Measurements from ENCODE around the gene FAR2. TPM values are rescaled to one million over a fixed set of nuclear protein-coding genes. Genes with fewer than 3 reads are reported as not detected.

Gene FAR2
- total and polyA plus RNA-seq, 2 experiments from 2014 or later, result 18.7 to 22.6 TPM

- Mint-ChIP-seq H3K27ac (no peak overlapping the region), H3K27me3 (ENCODE audit: insufficient read depth, low read depth, poor library complexity) (peaks cover 4% of the 10 kb centered on the region), H3K9me3 (no peaks in the 10 kb centered on the region), H3K36me3 (ENCODE audit: low read depth) (peaks cover 3% of the 10 kb centered on the region; the same call in 1 of the 3 replicates), H3K4me3 (no peak overlapping the region), H3K4me1 (peaks cover 12% of the 10 kb centered on the region)
- Histone ChIP-seq H3K4me2 (no peak overlapping the region), H3K4me1 (ENCODE audit: insufficient read depth) (peaks cover 6% of the 10 kb centered on the region), H4K20me1 (replicated peaks; ENCODE audit: insufficient read depth) (no peaks in the 10 kb centered on the region), H3K79me2 (replicated peaks; ENCODE audit: insufficient read depth) (no peaks in the 10 kb centered on the region), H3K27me3 (ENCODE audit: insufficient read depth) (no peaks in the 10 kb centered on the region), H3K27ac (ENCODE audit: low read depth) (no peak overlapping the region), H3F3A (replicated peaks; ENCODE audit: low read depth) (no peaks in the 10 kb centered on the region), H3K9me2 (ENCODE audit: insufficient read depth) (no peaks in the 10 kb centered on the region), H2AFZ (no peak overlapping the region), H3K4me3 (no peak overlapping the region), H3K36me3 (ENCODE audit: insufficient read depth) (no peaks in the 10 kb centered on the region)
- DNase-seq (ENCODE audit: low spot score) (no peak), ATAC-seq (no peak)
- TF ChIP-seq ZNF331 (CRISPR knock-in tag; IDR thresholded peaks at IDR 0.05; ENCODE audit: low read depth) (no peak), ZNF462 (CRISPR knock-in tag; IDR thresholded peaks at IDR 0.05) (no peak), ETS1 (IDR thresholded peaks at IDR 0.05) (no peak), REST (IDR thresholded peaks at IDR 0.05; ENCODE audit: unreplicated experiment) (no peak), CTCF (conservative IDR thresholded peaks at IDR 0.05; ENCODE audit: low read depth in 2 of 2) (no peak), STAT1 (IDR thresholded peaks at IDR 0.05; ENCODE audit: unreplicated experiment) (no peak), EZH2phosphoT487 (IDR thresholded peaks at IDR 0.05; ENCODE audit: unreplicated experiment) (no peak), EZH2 (IDR thresholded peaks at IDR 0.05; ENCODE audit: low read depth, unreplicated experiment) (no peak), JUNB (IDR thresholded peaks at IDR 0.05; ENCODE audit: unreplicated experiment) (no peak), CREB1 (CRISPR knock-in tag; IDR thresholded peaks at IDR 0.05; ENCODE audit: low read depth) (no peak), NANOG (IDR thresholded peaks at IDR 0.05; ENCODE audit: borderline replicate concordance) (no peak)
Measured at GRCh38 chr12:29275834-29276233, 126.8 kb downstream of the FAR2 start.

Measured in GM23338 (cell line).